SU-DHL-6 (cell line): ENCODE measurements around the gene DNAJC5G.

Source experiments
- H2AFZ ChIP-seq: fragments of 200-600 bp; sonication (generic); 2 replicates; pipeline ENCODE4 v1.6.1; 2014; ENCODE audit warnings: low read depth, mild to moderate bottlenecking, moderate library complexity, mixed read lengths, antibody characterized with exemption, low read length; ENCODE audit not compliant: severe bottlenecking
- H3F3A ChIP-seq: fragments of 200-600 bp; shearing (Covaris generic); 2 replicates; pipeline ENCODE4 v1.6.0; 2016; ENCODE audit warnings: antibody characterized with exemption, mild to moderate bottlenecking; ENCODE audit not compliant: insufficient read depth
- H3K27ac ChIP-seq: fragments of 200-600 bp; sonication (generic); 2 replicates; pipeline ENCODE4 v1.5.1; 2016; ENCODE audit warnings: low read depth, mild to moderate bottlenecking, low read length, moderate library complexity, mixed read lengths
- H3K27me3 ChIP-seq: fragments of 200-600 bp; sonication (generic), shearing (Covaris generic); 2 replicates; pipeline ENCODE4 v1.6.0; 2014; ENCODE audit warnings: mild to moderate bottlenecking, low read length
- H3K36me3 ChIP-seq: fragments of 200-600 bp; sonication (generic); 2 replicates; pipeline ENCODE4 v1.6.1; 2014; ENCODE audit warnings: mild to moderate bottlenecking, low read length, mixed read lengths
- H3K4me2 ChIP-seq: fragments of 300-600, 200-600 bp; shearing (Covaris generic), sonication (generic); 2 replicates; pipeline ENCODE4 v1.6.0; 2014; ENCODE audit warnings: low read length, low read depth, mild to moderate bottlenecking; ENCODE audit not compliant: poor library complexity, severe bottlenecking
- H3K4me3 ChIP-seq: fragments of 200-600 bp; sonication (generic); 2 replicates; pipeline ENCODE4 v1.5.1; 2014; ENCODE audit warnings: antibody characterized with exemption, low read length, mild to moderate bottlenecking, mixed read lengths; ENCODE audit not compliant: insufficient read depth, poor library complexity, severe bottlenecking
- H3K79me2 ChIP-seq: fragments of 200-600 bp; sonication (generic); 2 replicates; pipeline ENCODE4 v1.6.1; 2014; ENCODE audit warnings: mild to moderate bottlenecking, low read length, moderate library complexity; ENCODE audit not compliant: insufficient read depth
- H3K9ac ChIP-seq: fragments of 200-600 bp; sonication (generic); 2 replicates; pipeline ENCODE4 v1.7.0; 2014; ENCODE audit warnings: mild to moderate bottlenecking, low read length
- H3K9me2 ChIP-seq: fragments of 200-600 bp; sonication (generic); replicated peaks from 2 replicates; pipeline ENCODE4 v1.6.1; 2014; ENCODE audit warnings: low read length; ENCODE audit not compliant: insufficient read depth
- H3K9me3 ChIP-seq: fragments of 200-600 bp; sonication (generic); 2 replicates; pipeline ENCODE4 v1.6.1; 2014; ENCODE audit warnings: low read length, mixed read lengths; ENCODE audit not compliant: insufficient read depth
- H4K20me1 ChIP-seq: fragments of 200-600 bp; sonication (generic); 2 replicates; pipeline ENCODE4 v1.6.1; 2014; ENCODE audit warnings: low read depth, mild to moderate bottlenecking, antibody characterized with exemption, low read length, moderate library complexity, mixed read lengths
- EZH2phosphoT487 ChIP-seq: fragments of 200-600 bp; sonication (generic), shearing (Covaris generic); conservative IDR thresholded peaks from 2 replicates; pipeline ENCODE4 v1.6.1; 2018; ENCODE audit warnings: mild to moderate bottlenecking, antibody characterized with exemption, low read length, moderate library complexity, mixed read lengths
- TF ChIP-seq, protein P1 (sequence below): fragments of 200-600 bp; sonication (generic); IDR thresholded peaks from one replicate; pipeline ENCODE4 v1.5.1; 2017; ENCODE audit warnings: antibody characterized with exemption, mild to moderate bottlenecking, low read length, moderate library complexity; ENCODE audit not compliant: insufficient read depth, poor library complexity, severe bottlenecking

DNAJC5G gene

GRCh38 chr2:27324720-27325119 lies 49.5 kb downstream of the DNAJC5G start:
- Histone ChIP-seq H3K9me3 (no peaks in the 10 kb centered on the region), H3K79me2 (0 out of 2 replicates have a peak, but pooled peaks cover 8% of the 10 kb centered on the region), H3K27ac (no peak overlapping the region), H3K36me3 (peaks cover 7% of the 10 kb centered on the region; the same call in 1 of the 2 replicates), H3F3A (peaks cover 18% of the 10 kb centered on the region), H3K4me2 (no peak overlapping the region), H2AFZ (no peak overlapping the region), H3K27me3 (no peaks in the 10 kb centered on the region), H3K4me3 (no peak overlapping the region), H3K9me2 (no peaks in the 10 kb centered on the region), H4K20me1 (no peaks in the 10 kb centered on the region), H3K9ac (no peak overlapping the region)
- TF ChIP-seq, protein P1, sequence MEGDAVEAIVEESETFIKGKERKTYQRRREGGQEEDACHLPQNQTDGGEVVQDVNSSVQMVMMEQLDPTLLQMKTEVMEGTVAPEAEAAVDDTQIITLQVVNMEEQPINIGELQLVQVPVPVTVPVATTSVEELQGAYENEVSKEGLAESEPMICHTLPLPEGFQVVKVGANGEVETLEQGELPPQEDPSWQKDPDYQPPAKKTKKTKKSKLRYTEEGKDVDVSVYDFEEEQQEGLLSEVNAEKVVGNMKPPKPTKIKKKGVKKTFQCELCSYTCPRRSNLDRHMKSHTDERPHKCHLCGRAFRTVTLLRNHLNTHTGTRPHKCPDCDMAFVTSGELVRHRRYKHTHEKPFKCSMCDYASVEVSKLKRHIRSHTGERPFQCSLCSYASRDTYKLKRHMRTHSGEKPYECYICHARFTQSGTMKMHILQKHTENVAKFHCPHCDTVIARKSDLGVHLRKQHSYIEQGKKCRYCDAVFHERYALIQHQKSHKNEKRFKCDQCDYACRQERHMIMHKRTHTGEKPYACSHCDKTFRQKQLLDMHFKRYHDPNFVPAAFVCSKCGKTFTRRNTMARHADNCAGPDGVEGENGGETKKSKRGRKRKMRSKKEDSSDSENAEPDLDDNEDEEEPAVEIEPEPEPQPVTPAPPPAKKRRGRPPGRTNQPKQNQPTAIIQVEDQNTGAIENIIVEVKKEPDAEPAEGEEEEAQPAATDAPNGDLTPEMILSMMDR: no peak
- no peak for TF ChIP-seq EZH2phosphoT487
